Pericardium fibroblast (primary cell): Measurements from ENCODE around the gene IZUMO1. TPM values are rescaled to one million over a fixed set of nuclear protein-coding genes. Genes with fewer than 3 reads are reported as not detected.

Experiments
- total RNA-seq: library from RNA; depleted of rRNA; stranded (reverse); fragments of >200 nt; gene quantifications from 2 replicates; pipeline ENCODE4 v1.2.3, GENCODE V29; 2015

The IZUMO1 gene
- total RNA-seq = not detected in 2 replicates

DNA sequence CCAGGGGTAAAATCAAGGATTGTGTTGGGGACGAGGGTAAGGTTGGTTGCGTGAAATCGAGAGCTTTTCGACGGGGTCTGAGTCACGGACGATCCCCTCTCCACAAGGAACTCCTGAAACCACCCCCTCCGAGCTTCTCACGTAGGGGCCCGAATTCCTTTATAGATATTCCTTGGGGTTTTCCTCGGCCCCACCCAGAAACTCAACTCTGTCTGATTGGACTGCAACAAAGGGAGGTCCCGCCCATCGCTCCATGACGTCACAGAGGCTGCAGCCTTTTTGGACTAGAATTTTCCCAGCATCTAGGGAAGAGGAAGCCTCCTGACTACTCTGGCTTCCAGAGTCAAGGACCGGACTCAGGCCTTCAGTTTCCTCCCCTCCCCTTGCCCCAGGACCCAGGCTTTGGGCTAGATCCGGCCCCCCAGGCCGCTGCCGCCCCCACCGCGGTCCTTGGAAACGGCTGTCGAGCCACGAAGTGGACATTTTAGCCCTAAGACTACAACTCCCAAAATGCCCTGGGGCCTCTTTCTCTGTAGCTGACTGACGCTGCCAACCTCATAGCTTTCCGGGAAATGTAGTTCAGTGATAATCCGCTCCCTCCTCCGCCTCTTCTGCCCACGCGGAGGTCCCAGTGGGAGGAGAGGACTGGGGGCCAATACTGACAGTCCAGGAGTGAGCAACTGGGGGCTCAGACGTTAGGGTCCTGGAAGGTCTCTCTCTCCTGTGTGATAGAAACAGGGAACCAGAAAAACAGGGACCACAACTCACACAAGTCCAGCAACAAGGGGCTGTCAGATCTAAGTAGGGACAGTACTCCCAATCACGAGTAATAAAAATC lies at the start of gene IZUMO1:
Gene IZUMO1, minus strand, starts transcription at position 172 of the 838 bp plus-strand sequence. CDS start 1,050 bp downstream, outside the sequence.

DNA sequence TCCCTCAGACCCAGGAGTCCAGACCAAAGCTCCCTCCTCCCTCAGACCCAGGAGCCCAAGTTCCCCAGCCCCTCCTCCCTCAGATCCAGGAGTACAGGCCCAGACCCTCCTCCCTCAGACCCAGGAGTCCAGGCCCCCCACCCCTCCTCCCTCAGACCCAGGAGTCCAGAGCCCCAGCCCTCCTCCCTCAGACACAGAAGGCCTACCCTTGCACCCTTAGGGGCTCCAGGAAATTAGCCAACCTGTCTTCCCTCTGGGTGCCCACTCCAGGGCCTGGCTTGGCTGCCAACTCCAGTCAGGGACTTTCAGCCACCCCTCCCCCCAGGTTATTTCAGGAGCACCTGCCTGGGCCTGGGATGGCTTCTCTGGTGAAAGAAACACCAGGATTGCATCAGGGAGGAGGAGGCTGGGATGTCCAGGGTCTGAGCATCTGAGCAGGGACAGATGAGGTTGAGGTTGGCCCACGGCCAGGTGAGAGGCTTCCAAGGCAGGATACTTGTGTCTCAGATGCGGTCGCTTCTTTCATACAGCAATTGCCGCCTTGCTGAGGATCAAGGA lies 8.5 kb upstream of the IZUMO1 start, which contains the start of gene FGF21:
Gene FGF21, plus strand, starts transcription at position 441 of the 558 bp plus-strand sequence. CDS start 713 bp downstream, outside the sequence.

DNA sequence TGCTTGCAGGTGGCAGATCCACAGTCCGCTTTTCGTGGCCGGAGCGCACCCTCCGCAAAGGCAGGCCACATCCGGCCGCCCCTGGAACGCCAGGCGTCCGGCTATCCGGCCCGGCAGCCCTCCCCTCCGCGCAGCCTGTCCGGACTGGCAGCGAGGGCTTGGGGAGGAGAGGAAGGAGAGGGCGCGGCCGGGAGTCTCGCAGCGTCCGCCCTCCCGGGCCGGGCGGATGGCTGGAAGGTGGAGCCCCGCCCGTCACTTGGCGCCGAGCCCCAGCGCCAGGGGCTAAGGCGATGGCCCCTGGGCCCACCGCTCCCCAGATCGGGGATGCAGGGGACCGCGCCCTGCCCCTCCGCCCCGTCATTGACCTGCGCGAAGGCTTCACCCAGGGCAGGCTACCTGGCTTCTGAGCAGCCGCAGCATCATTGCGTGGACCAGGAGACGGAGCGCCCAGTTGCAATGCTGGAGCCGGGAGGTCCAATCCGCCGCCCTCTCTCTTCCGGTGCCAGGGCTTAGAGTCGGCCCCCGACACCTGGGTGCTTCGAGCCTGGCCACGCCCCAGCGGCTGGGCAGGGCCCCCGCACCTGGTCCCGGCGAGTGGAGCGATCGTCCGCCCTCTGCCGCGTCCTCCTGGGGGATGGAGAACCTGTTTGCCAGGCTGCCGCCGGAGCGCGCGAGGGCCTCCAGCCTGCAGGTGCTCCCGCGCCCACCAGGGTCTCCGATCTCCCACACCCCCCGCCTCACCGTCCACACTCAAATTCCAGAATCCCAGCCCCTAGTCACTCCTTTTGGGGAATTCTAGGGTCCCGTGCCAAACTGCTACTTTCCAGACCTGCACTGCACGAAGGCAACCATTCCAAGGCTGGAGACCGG lies 6.0 kb upstream of the IZUMO1 start, which contains the start of gene FUT1:
Gene FUT1, minus strand, starts transcription at position 146 of the 870 bp plus-strand sequence. CDS start 1,360 bp downstream, outside the sequence.

DNA sequence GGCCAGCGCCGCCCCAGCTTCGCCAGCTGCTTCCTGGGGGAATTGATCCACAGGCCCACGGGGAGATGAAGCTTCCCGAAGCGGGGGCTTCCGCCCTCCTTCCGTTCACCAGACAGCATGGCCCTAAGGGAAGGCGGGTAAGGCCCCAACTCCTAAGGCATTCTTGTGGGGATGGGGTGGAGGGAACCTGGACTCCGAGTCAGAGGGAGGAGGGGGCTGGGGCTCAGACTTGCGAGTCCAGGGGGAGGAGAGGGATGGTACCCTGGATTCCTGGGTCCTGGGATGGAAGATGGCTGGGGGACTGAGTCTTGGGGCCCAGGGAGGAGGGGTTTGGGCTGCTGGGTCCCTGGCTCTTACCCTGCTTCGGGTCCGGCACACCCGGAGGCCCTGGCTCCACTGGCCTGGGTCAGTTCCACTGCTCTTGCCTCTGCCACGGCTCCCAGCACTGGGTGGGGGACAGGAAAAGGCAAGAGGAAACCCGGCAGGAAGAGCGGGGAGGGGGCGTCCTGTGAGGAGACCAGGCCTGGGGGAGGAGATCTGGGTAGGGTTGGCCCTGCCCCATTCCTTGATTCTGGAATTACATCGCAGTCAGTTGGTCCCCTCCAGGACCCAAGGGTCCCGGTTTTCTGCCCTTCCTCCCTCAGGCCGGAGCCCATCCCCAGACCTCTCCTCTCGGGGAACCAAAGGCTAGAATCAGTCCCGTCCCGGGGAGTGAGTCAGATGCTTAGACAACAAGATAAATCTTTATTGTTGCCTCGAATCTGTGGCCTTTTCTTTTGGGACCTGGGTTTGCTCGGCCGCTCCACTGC lies 6.3 kb downstream of the IZUMO1 start, which contains the start of gene RASIP1:
Gene RASIP1, minus strand, starts transcription at position 447 of the 809 bp plus-strand sequence. Its CDS starts 328 bp downstream, at position 119.

DNA sequence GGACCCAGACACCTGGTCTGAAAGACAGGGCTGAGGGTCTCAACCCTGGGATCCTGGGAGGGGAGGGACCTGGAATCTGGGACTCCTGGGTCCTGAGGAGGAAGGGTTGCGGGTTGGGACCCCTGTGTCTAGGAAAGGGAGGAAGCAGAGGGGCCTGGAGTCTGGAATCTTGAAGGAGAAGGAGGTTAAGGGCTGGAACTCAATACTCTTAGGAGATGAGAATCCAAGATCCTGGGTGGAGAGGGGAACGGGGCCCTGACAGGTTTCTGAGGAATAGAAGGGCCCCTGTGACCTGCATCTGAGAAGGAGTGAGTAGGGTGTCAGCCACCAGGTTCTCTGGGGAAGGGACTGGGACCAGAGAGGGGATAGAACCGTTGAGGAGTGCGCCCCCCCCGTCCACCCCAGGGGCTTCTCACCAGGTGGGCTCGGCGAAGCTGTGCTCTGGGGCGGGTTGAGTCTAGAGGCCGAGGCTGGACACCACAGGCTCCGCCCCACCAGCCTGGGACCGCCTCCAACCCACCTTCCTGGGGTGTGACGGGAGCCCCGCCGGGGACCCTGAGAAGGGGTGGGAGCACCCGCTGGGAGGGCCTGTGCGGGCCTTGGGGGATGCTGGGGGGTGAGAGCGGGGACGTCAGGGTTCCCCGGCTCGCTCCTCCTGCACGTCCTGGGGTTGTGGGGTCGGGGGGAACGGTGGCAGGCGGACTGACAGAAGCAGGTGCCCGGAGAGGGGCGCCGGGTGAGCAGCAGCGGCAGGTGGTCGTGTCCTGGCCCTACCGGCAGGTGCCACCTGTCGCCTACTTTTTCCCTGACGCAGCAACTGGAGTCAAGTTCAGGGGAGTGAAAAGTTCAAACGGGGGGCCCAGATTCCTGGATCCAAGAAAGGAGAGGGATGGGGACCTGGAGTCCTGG lies 27.2 kb downstream of the IZUMO1 start, which contains the start of gene MAMSTR:
Gene MAMSTR, minus strand, starts transcription at position 463 of the 909 bp plus-strand sequence. CDS start 694 bp downstream, outside the sequence.

DNA sequence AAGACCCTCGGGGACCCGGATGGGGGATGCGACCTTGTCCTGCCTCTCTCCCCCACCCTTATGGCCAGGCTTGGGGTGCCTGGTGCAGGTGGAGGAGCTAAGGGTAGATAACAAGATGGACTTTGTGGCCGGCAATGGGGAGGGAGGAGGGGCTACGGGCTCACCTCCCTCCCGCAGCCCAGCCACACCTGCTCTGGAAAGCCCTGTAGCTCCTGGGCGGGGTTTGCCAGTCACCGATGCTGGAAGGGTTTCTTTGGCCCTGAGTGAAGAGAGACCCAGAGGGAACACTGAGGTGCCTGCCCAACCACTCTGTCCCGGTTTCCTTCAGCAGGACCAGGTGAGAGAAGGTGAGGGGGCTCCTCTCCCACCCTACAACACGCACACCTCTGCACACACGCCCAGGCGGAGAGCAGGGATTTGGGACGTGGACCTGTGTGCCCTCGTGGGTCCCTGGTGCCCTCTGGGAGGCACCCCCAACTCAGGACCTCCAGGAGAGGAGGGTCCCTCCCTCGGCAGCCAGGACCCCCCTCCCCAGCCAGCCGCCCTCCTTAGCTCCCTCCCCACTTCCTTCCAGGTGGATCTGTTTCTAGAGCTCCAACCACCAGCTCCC lies 50.9 kb downstream of the IZUMO1 start, which contains the start of gene FUT2:
Gene FUT2, plus strand, starts transcription at position 229 of the 610 bp plus-strand sequence. CDS start 6,986 bp downstream, outside the sequence.

Other genes starting within 250 kb of the IZUMO1 start
- not detected in 2 replicates for gene LMTK3, start 235.1 kb downstream of the IZUMO1 start, total RNA-seq
- 0.23 TPM in 1 of 2 replicates, not detected in the other for gene SULT2B1, start 194.7 kb downstream of the IZUMO1 start, total RNA-seq
- gene SPACA4, start 140.2 kb downstream of the IZUMO1 start, total RNA-seq = not detected in 2 replicates
- not detected in 2 replicates for gene FAM83E, start 131.8 kb downstream of the IZUMO1 start, total RNA-seq
- gene RPL18, start 127.7 kb downstream of the IZUMO1 start, total RNA-seq = 2,965 and 4,008 TPM in 2 replicates
- 10.4 and 15.2 TPM in 2 replicates for gene SPHK2, start 127.4 kb downstream of the IZUMO1 start, total RNA-seq
- gene DBP, start 109.5 kb downstream of the IZUMO1 start, total RNA-seq = 2.7 and 3.7 TPM in 2 replicates
- gene CA11, start 100.7 kb downstream of the IZUMO1 start, total RNA-seq = 2.5 and 2.6 TPM in 2 replicates
- 0.60 TPM in 1 of 2 replicates, not detected in the other for gene NTN5, start 73.9 kb downstream of the IZUMO1 start, total RNA-seq
- gene FUT2, start 50.9 kb downstream of the IZUMO1 start, total RNA-seq = not detected in 2 replicates
- gene MAMSTR, start 27.2 kb downstream of the IZUMO1 start, total RNA-seq = 3.2 and 3.8 TPM in 2 replicates
- 2.3 and 6.4 TPM in 2 replicates for gene RASIP1, start 6.3 kb downstream of the IZUMO1 start, total RNA-seq
- 0.17 and 1.8 TPM in 2 replicates for gene FUT1, start 5.7 kb upstream of the IZUMO1 start, total RNA-seq
- gene FGF21, start 8.6 kb upstream of the IZUMO1 start, total RNA-seq = not detected in 2 replicates
- gene BCAT2, start 64.1 kb upstream of the IZUMO1 start, total RNA-seq = 55.0 and 59.9 TPM in 2 replicates
- 5.9 and 14.9 TPM in 2 replicates for gene HSD17B14, start 89.6 kb upstream of the IZUMO1 start, total RNA-seq
- gene PLEKHA4, start 121.7 kb upstream of the IZUMO1 start, total RNA-seq = 10.3 and 28.0 TPM in 2 replicates
- 46.6 and 66.4 TPM in 2 replicates for gene PPP1R15A, start 125.5 kb upstream of the IZUMO1 start, total RNA-seq
- gene TULP2, start 151.8 kb upstream of the IZUMO1 start, total RNA-seq = 0.09 TPM in 1 of 2 replicates, not detected in the other
- gene NUCB1, start 153.4 kb upstream of the IZUMO1 start, total RNA-seq = 322 and 497 TPM in 2 replicates
- gene DHDH, start 186.8 kb upstream of the IZUMO1 start, total RNA-seq = 0.68 TPM in 1 of 2 replicates, not detected in the other
- gene BAX, start 208.0 kb upstream of the IZUMO1 start, total RNA-seq = 74.8 and 110 TPM in 2 replicates
- 6,635 and 8,342 TPM in 2 replicates for gene FTL, start 218.4 kb upstream of the IZUMO1 start, total RNA-seq
- gene GYS1, start 246.4 kb upstream of the IZUMO1 start, total RNA-seq = 39.2 and 79.2 TPM in 2 replicates
- 100 and 106 TPM in 2 replicates for gene RUVBL2, start 247.0 kb upstream of the IZUMO1 start, total RNA-seq